D341Med (cell line): ENCODE data around the gene RELT.

ENCODE experiments used
- DNase-seq: peaks from one replicate; pipeline ENCODE4 v3.0.0; 2012; ENCODE audit warnings: low spot score

The RELT gene

DNA sequence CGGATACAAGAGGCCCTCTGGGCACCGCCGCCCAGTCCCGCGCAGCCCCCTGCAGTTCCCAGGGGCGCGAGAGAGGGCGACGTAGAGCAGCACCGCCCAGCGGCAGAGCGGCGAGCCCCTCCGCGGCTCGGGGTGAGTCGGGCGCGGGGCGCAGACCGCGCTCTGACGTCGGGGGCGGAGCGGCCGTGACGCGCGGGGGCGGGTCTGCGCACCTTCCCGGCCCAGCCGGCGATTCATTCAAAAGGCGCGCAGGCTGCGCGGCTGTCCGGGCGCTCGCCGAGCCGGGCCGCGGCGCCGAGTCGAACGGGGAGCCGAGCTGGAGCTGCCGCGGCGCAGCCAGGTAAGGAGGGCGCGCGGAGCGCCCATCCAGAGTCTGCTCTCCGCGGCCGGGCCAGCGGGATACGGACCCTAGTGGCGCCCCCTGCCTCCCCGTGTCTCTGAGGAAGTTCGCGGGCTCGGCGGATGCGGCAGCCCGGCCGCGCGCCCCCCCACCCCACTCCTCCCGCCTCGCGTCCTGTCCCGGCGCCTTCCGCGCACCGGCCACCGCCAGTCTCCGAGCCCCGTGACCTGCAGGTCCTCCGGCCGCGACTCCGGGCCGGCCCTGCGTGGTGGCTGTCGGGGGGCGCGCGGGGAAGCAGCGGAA is at the start of gene RELT:
Gene RELT, plus strand, starts transcription at position 240 of the 643 bp plus-strand sequence. CDS start 12,738 bp downstream, outside the sequence.
- peak; percentile 99 for DNase-seq

DNA sequence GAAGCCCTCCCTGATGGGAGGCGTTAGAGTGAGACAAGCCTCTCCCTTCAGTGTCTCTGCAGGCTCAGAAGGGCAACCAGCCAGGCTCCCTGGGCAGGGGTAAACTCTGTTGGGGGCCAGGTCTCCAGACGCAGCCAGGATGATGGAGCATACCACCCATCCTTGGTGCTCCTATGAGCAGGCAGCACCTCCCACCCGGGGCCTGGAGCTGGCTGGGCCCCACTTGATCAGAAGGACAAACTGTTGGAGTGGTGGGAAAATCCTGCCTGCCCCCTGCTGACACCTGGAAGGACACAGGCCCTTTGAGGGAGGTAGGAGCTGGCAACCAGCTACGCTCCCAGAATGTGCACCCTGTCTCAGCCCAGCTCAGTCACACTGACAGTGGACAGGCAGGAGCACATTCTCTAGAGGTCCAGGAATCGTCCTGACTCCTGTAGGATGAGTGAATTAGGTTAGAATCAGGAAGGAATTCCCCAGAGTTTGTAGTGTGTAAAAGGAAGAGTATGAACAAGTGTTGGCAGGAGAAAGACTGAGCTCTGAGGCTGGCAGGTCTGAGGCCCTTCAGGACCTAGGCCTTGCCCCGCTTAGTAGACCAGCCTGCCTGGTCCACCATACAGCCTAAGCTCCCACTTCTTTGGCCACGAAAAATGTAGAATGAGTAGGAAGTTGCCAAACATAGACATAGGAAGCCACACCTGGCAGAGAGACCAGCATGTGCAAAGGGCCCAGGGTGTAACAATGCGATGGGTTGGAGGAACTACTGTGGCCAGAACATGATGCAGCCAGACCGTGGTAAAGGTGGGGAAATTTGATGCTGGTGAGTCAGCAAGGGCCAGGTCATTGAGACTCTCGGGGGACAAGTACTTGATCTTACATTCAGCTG is 49.0 kb upstream of the RELT start:
- DNase-seq, result no peak

- DNase-seq, result no peak
These were observed 48.3 kb upstream of the RELT start for GRCh38 chr11:73327812-73328364.

- DNase-seq, result no peak
These were observed 45.6 kb upstream of the RELT start for GRCh38 chr11:73330569-73331093.

GRCh38 chr11:73331138-73331916 is 44.9 kb upstream of the RELT start:
- no peak for DNase-seq

GRCh38 chr11:73333173-73333572 is 43.0 kb upstream of the RELT start:
- no peak for DNase-seq

DNA sequence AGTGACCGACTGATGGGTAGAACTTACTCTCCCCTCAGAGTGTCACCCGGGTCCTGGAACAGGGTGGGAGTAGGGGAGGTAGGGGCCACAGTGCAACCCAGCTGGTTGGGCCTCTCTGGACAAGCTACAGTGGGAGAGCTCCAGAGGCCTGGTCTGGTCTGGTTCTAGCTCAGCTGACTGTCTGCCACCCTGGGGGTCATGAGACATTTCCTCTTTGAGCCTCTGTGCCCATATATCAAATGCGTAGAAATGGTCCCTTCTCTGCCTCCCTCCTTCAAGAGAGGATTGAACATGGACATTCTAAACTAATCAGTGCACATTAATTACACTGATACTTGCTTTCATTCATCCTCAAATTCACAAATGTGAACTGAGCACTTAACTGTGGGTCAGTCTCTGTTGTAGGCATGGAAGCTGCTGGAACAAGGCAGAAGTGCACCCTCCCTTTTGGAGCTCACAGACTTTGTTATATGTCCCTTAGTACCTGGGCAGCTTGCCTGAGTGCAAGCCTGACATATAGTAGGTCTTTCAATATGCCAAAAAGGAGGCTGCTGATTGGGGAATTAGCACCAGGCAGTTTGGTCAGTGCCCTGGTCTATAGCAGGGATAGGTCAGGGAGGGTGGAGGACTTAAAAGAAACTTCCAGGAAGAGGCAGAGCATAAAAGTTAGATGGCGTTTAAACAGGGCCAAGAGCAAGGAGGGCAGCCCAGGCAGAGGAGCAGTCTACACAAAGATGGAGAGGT is 42.4 kb upstream of the RELT start:
- no peak for DNase-seq

GRCh38 chr11:73334384-73335203 is 41.6 kb upstream of the RELT start:
- DNase-seq, result no peak

DNA sequence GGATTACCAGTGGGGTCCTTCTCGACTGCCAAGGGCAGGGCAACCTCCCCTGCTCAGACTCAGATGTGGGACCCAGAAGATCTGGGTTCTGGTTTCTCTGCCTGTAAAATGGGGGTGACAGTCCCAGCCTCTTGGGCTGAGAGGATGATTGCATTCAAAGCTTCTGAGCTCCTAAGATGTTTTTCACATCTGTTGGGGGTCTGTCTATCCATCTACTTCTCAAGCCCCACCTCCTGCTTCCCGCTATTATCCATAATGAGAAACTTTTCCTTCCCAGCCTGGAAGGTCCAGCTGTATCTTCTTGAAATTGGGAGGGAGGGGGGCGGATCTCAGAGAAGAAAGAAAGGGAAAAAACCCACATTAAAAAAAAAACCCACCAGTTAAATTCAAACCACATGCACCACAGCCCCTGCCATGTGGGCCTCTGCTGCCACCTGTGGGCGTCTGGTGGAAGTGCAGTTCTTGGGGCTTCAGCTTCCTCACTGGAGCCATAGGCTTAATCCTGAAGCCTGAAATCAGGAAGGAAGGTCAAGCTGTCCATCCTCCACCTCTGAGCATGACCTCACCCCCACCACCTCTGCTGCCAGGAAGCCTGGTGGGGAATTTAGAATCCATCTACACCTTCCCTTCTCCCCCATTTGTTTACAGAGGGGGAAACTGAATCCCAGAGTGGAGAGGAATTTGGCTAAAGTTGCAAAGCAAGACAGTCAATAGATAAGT is 40.8 kb upstream of the RELT start:
- DNase-seq, result peak; percentile 83

GRCh38 chr11:73337846-73338245 is 38.4 kb upstream of the RELT start:
- DNase-seq, result no peak

GRCh38 chr11:73338279-73338678 is 37.9 kb upstream of the RELT start:
- no peak for DNase-seq

DNA sequence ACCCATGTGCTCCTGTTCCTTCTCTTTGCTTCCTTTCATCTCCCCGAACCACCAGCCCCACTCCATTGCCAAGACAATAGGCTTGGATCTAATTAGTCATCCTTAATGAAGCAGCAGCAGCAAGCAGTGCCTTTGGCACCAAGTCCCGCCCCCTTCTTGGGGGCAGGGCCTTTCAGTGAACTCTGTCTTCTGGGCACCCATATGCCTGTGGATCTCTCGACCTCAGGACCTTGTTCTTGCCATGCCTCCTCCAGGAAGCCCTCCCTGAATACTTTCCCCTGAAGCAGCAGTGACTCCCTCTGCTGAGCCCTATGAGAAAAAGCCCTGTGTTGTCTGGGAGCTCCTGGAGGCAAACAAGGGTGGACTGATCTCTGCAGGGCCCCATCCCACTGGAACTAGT is 36.0 kb upstream of the RELT start:
- no peak for DNase-seq

DNA sequence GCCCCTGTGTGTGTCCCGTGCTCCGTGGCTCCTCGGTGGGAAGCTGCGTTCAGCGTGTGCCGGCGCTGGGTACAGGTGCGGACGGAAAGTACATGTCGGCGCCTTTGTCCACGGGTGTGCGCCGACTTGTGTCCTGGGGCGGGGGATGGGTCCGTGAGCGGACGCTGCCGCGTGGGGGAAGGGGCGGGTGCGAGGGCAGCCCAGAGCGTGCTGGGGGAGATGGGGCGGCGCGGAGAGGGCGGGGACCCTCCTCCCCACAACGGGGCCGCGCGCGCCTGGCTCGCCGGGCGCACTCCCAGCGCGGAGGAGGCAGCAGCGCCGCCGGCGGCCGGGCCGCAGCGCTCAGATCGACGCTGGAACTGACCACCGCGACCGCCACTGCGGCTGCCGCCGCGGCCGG is 33.6 kb upstream of the RELT start:
- DNase-seq, result no peak

GRCh38 chr11:73343076-73343873 is 32.9 kb upstream of the RELT start:
- DNase-seq, result no peak

DNA sequence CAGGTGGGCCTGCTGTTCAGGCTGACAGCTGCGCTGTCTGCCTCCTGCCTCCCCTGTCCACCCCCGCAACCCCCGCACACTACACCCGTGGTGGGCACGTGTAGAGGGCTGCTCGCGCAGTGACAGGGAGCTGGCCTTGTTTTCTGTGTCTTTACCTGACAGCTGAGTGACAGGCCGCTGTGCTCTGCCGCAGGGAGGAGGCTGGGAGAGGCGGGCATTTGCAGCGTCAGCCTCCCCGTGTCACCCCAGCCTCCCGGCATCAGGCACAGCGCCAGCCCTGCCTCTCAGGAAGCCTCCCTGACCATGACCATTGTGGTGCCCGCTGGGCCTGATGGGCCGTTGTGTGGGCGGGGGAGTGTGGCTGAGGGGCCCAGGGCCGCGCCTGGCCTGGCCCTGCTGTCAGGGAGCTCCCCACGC is 32.0 kb upstream of the RELT start:
- no peak for DNase-seq

DNA sequence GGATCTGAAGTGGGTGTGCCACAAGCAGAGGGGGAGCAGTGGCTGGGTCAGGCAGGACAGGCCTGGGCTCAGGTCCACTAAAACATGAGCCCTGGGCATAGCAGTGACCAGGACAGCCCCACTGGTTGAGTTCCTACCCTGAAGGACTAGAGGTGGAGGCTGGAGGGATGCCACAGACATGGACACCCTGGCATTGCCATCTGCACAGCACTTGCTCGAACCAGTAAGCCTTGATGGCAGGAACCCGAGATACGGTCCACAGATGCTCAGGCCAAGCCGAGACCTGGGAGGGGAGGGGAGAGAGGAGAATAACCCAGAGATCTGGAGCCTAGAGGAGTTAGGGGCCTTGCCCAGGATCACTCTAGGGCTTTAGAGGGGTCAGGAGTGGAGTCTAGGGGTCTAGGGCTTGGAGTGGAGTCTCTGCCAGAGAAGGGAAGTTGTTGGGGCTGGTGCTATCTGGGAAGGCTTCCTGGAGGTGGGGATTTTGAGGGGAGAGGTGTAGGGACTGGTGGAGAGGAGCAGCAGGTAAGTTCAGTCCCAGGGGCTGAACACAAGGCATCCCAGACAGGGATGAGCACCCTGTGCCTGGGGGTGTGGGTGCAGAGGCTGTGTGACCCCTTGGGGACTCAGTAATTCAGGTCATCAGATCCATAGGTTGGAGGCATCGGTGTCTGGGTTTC is 30.6 kb upstream of the RELT start:
- no peak for DNase-seq

DNA sequence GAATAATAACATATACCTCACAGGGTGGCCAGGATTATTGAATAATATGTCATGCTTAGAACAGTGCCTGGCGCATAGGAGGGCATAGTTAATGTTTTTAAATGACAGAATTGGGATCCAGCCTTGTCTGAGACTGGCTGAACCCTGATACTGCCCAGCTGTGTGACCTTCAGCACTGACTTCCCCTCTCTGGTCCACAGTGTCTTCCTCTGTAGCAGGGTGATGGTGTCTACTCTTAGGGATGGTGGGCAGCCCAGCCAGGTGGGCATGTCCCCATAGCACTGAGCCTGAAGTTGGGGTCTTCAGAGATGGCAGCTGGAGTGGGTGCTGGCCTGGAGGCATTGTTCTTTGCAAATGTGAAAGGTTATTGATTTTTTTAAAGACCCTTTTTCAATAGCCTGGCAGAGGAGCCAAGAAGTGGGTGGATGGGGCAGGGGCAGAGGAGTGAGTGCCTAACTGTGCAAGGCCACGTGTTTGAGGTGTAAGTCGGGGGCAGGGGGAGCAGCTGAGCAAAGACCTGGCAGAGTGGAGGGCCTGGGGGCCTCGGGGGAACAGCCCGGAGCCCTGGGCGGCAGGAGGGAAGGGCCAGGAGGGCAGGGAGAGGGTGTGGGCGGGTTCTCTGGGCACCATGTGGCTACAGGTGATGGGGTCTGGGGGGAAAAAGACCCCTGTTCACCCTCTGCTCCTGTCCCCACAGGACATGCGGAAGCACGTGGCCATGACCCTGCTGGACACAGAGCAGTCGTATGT is 29.8 kb upstream of the RELT start:
- DNase-seq, result no peak

GRCh38 chr11:73347067-73347466 is 29.1 kb upstream of the RELT start:
- no peak for DNase-seq
